Measurements from ENCODE around the gene PTH1R.

Gene PTH1R

DNA sequence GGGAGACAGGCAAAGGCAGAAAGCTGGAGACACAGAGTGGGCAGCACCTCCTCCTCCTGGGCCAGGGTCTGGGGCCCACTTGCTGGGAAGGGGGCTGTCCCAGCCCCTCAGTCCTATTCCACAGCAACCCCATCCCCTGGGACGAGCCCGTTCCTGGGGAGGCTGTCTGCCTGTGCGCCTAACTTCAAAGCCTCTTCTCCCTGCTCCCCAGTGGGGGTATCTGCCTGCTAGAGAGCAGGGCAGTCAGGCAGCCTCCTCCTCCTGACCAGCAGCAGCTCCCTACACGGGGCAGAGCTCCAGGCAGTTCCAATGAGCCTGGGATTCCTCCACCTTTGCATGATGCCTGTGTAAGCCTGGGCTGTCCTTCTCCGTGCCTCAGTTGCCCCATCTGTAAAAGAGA, 6.9 kb downstream of the PTH1R start:
- no peak for DNase-seq

DNA sequence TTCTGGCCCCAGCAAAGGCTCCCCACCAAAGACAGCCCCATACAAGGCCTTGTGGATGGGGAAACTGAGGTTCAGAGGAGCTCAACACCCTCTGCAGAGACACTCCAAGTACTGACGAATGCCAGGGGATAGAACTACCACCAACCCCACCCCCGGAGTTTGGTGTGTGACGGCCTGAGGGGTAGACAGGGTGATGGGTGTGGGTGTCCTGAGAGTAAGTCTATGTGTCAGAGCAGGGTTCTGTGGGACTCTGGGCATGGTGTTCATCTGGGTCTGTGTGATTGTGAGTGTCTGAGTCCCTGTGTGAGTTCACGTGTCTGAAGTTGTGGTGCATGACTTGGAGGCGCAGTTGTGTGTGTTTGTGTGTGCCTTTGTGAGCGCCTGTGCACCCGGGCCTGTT, 7.4 kb downstream of the PTH1R start:
- no peak for DNase-seq

DNA sequence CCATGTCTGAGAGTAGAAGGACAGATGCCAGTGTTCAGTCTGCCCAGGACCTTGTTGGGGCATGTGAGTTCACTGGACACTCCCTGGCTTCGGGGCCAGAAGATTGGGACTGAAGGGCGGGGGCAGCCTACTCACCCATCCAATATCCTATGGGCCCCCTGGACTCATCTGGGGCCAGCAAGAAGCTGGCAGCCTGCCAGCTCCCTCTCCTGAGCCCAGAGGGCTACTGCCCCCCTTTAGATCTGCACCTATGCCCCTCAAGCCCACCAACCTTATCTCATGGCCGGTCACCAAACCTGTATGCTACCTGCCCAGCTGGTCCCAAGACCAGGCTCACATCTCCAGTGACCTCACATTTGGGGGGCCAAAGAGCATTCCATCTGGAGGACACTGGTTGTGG, 8.1 kb downstream of the PTH1R start:
- no peak for DNase-seq

- no peak for DNase-seq
Observed at GRCh38 chr3:46887980-46888494, 10.5 kb downstream of the PTH1R start.

DNA sequence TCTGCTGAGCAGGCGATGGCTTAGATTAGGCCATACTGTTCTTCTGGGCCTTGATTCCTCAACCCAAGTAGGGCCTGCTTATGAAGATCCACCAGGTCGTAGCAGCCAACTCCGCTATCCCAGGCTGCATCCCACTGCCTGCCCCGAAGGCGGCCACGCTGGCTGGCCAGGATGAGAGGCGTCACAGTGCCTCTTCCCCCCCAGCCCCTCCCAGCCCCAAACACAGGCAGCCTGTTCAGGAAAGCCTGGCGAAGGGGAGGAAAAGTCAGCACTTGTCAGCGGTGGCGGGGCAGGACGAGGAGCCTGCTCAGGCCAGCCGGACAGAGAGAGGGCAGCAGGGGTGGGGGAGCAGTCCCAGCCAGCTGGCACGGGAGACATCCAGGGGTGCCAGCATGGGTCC, 11.2 kb downstream of the PTH1R start:
- DNase-seq: no peak

DNA sequence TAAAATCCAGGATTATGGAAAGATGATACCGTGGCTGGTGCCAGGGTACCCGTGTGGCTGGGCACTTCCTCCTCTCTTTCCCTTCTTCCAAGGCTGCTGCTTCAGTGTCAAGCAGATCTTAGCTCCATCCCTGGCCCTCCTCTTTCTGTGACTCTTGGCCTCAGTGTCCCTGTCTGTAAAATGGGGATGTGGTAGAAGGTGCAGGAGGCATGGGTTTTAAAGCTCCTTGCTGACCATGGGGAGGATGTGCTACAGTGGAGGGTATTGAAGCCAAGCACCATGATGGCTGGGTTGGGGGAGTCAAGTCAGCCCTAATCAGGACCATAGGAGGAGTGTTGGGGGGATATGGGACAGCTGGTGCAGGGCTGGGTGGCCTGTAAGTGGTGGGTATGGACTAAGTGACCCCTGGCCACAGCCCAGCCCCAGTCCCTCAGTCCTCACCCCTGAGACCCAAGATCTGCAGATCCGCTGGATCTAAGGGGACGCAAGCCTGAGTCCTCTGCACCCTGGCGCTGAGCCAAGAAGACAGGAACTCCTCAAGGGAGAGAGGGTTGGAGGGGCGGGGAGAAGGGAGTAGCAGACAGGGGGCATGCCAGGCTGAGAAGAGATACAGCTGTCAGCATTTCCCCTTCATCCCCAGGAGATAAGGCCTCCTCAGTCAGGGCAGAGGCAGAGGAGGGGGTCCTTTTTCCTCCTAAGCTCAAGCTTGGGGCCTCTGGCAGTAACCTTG, 12.0 kb downstream of the PTH1R start:
- DNase-seq: no peak

DNA sequence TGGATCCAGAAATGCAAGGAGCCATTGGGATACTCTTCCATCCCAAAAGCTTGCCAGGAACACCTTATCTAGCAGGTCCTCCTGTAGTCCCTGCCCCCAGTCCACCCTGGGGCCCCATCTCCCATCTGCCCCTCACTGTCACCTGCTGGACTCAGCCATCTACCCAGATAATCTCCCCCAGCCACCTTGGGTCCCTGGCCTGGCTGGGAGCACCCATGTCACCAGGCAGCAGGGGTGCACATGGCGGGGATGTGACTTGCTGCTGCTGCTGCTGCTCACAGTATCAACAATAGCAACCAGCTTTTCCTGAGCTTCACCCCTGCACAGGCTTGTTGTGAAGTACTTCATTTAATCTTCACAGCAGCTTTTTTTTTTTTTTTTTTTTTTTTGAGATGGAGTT, 12.6 kb downstream of the PTH1R start:
- DNase-seq: no peak

GRCh38 chr3:46891132-46891531, 13.6 kb downstream of the PTH1R start:
- no peak for DNase-seq

DNA sequence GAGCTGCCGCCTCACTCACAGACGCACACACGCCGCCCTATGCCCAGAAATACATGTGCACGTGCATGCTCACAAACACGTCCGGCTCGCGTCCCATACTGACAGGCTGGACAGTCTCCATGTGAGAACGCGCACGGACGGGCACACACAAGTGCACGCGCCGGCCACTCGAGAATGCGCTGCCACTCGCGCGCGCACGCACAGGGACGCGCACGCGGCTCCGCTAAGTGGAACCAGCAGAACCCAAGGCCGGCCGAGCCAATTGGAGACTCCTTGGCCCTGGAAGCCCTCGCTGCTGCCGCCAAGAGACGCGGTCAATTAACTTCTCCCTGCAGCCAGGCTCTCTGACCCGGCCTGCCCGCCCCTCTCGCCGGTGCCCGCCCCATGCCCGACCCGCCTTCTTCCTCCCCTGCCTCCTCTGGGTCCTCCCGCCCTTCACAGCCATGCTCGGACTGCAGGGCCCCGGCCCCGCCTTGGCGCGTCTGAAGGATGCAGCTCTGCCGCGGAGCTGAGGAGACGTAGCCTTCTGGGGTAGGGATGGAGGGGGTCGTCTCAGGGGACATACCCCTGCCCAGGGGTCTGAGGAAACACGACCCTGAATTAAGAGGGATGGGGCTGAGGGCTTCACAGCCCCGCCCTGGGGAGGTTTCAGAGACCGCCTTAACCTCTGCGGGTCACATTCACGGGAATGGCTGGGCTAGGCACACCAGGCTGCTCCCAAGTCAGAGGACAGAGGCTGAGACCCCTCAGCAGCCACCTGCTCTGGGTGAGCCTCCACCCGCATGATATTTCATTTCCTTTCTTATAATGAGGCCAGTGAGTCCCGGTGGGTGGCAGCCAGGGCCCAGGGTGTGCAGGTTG, 15.0 kb downstream of the PTH1R start:
- DNase-seq: no peak

GRCh38 chr3:46893146-46893748, 15.7 kb downstream of the PTH1R start:
- no peak for DNase-seq

DNA sequence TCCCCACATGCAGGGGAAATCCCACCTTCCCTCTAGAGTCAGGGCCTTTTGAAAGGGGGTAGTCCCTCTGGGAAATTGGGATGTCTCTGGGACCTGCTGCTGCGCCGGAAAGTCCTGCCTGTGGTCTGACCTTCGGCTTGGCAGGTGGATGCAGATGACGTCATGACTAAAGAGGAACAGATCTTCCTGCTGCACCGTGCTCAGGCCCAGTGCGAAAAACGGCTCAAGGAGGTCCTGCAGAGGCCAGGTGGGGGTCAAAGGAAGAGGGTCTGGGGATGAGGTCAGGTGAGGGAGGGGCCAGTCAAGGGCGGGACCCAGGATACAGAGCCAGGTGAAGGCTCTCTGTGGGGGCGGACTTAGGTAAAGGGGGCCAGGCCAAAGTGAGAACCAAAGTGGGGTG, 16.2 kb downstream of the PTH1R start:
- DNase-seq: no peak

DNA sequence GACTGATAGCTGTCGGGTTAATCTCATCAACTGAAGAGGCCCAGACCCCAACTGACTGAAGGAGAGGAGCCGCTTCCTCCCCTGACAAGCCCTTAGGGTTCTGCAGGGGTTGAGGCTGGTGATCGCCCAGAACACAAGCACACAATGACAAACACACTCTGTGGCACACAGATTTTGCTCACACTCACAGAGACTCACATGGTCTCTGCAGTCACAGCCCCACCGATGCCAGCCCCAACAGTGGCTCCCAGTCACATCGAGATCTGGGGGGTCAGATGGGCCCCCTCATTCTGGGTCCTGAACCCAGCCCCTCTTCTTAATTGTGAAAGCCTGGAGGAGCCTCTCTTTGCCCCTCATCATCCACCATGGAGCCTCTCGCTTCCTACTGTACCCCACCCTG, 16.7 kb downstream of the PTH1R start:
- no peak for DNase-seq

- DNase-seq: peak; percentile 53 to 79 (median 71)
Observed at GRCh38 chr3:46895204-46895660, 17.7 kb downstream of the PTH1R start.

DNA sequence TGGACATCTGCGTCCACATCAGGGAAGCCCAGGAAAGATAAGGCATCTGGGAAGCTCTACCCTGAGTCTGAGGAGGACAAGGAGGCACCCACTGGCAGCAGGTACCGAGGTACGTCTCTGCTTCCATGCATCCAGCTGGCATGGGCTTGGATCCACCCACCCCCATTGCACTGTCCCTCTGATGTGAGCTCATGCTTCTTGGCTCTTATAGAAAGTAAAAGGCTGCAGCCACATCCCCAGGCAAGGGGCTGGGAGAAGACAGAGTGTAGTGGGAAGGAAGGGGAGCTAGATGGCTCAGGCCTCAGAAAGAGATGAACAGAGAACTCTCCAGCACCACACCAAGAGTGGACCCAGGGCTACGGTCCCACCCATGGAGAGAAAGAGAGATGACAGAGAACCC, 18.2 kb downstream of the PTH1R start:
- no peak for DNase-seq

DNA sequence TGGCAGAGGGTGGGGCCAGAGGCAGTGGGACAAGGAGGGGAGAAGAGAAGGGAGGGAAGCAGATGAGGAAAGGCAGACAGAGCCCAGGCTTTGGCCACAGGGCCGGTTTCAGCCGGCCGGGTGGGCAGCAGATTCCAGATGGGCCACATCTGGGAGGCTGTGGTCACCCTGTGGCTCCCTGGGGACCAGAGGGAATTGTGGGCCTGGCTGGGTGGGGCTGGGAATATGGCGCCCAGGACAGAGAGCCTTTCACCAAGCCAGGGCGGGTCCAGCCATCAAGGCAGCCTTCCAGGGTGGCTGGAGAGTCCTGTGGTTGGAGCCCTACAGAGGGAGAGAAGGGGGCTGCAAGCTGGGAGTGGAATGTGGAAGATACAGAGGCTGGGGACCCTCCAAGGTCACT, 18.9 kb downstream of the PTH1R start:
- no peak for DNase-seq

DNA sequence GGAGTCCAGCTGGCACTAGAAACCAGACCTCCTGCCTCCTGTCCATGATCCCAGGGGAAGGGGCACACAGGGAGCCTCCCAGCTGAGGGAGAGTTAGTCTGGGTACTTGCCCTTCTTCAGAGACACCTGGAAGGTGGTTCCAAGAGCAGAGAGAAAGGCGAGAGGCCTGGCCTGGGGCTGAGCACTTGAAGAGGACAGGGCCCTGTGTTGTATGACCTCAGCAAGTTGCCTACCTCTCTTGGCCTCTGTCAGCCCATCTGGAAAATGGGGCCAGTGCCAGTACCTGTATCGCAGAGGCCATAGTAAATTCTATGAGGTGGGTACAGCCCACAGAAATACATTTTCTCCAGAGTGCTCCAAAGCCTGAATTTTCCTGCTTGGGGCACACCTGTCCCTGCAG, 19.5 kb downstream of the PTH1R start:
- no peak for DNase-seq

- DNase-seq: no peak
Observed at GRCh38 chr3:46897829-46898320, 20.4 kb downstream of the PTH1R start.

DNA sequence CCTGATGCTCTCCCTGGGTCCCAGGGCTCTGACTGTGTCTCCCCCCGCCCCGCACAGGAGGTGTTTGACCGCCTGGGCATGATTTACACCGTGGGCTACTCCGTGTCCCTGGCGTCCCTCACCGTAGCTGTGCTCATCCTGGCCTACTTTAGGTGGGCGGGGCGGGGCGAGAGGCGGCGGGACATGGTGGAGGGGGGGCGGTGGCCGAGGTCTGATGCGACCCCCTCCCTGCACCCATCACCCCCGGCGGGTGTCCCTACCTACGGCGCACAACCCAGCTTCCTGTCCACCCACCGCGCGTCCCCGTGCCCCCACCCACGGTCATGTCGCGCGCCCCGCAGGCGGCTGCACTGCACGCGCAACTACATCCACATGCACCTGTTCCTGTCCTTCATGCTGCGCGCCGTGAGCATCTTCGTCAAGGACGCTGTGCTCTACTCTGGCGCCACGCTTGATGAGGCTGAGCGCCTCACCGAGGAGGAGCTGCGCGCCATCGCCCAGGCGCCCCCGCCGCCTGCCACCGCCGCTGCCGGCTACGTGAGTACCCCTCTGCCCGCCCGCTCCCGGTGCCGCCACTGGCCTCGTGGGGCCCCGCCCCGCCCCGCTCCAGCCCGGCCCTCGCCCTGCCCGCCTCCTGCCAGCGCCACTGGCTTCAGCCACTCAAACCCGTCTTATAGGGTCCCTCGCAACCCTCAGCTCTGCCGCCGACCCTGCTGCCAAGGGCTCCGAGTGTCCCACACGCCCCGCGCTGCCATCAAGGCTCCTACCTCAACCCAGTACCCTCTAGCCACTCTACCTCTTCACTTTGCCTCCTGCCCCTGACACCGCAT, 21.0 kb downstream of the PTH1R start:
- DNase-seq: no peak

GRCh38 chr3:46899151-46900006, 21.9 kb downstream of the PTH1R start:
- DNase-seq: no peak

DNA sequence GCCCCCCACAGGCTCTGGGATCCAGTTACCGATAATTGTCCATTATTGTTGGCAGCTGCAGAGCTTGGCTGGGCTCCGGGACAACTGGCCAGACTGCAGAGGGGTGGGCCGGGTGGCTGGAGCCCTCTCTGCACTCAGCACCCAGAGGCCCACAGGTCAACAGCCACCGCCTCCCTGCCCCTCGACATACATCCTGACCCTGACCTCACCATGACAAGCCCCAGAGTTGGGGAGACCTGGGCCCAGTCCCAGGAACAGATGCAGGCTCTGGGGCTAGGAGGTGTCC, 22.4 kb downstream of the PTH1R start:
- no peak for DNase-seq

DNA sequence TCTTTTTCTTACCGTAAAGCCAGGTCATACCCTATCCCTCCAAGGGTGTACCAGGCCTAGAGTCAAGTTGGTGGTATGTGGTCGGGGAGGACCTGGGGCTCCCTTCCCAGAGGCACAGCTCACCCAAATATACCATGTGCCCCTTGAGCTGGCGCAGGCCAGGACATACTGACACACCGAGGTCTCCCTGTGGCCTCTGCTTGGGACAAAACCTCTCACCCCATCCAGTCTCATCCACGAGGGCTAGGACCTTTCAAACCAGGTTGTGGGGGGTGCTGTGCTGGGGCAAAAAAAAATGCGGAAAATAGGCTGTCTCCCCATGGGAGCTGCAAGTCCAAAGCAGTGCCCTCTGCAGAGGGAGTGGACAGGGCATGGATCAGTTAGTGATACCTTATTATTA, 22.8 kb downstream of the PTH1R start:
- no peak for DNase-seq

DNA sequence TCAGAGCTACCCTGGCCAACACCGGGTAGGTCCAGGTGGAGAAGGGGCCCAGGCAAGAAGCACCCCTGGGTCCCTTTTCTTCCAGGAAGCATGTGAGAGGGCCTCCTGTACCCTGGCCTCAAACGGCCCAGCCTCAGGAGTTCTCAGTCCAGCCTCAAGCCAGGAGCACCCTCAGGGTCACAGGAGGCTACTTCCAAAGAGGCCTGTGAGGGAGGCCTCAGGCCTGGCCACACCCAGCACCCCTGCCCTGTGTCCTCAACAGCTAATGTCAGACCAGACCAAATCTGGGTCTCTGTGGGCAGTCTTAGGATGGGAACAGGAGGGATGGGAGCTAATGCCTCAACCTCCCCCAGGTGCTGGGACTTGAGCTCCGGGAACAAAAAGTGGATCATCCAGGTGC, 23.5 kb downstream of the PTH1R start:
- no peak for DNase-seq

Measured in stimulated activated naive CD4-positive, alpha-beta T cell (primary cell).